Tongue (tissue), 3 donors: Measurements from ENCODE around the gene TXNDC17. TPM values are rescaled to one million over a fixed set of nuclear protein-coding genes. Genes with fewer than 3 reads are reported as not detected.
"Not testable (repeated sequence)": the region's sequence is repeated elsewhere in the genome, so short reads cannot be mapped to it uniquely, and the experiment has no call there.

ENCODE experiments used
- DNase-seq: peaks from one replicate; pipeline ENCODE4 v3.0.0-alpha.2; 2015
- small RNA-seq: library from RNA; depleted of rRNA; stranded (forward); fragments of <200 nt; gene quantifications from one replicate; pipeline ENCODE3, GENCODE V24; 2014; ENCODE audit warnings: low replicate concordance
- total RNA-seq: library from RNA; depleted of rRNA; stranded (reverse); fragments of >200 nt; gene quantifications from one replicate; pipeline ENCODE4 v1.2.3, GENCODE V29; 2014

The TXNDC17 gene
- total RNA-seq, 1 donor from 2014 or later = 36.6 TPM

- DNase-seq = no peak
These were observed 43.6 kb downstream of the TXNDC17 start for GRCh38 chr17:6684460-6684783.

DNA sequence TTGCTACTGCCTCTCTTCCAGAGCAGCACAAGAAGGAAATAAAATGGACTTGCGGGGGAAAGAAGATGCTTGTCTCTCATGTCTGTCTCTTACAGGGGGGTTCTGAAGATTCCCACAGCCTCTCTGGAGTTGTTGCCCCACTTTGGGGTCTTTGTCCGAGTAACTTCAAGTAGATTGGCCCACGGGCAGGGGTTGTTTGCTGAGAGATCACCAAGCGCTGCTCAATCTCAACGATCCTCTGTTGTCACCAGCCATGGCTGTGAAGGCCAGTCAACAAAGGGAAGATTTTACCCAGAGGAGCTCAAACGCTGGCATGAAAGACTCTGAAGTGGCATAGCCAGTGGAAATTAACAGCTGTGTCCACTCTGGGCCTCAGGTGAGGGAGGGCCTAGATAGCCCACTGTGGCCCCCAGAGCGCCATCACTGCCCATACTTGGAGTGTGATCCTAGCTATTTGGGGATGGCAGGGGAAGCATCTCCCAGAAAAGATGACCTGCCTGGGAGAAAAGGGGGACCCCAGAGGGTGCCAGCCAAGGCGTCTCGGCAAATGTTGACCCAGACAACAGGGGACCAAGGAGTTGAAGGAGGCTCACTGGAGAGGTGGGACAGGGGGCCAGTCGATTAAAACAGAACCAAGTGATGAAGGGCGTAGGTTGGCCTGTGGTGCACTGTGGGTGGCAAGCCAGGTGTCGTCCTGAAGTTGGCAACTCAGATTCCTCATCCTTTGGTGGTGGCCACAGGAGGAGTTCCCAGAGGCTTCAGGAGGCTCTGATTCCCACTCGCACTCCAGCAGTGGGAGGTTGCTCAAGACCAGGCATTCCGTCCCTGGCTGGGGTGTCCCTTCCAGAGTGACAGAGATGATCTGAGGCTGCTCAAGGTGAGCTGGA, 44.3 kb downstream of the TXNDC17 start:
- DNase-seq = no peak

DNA sequence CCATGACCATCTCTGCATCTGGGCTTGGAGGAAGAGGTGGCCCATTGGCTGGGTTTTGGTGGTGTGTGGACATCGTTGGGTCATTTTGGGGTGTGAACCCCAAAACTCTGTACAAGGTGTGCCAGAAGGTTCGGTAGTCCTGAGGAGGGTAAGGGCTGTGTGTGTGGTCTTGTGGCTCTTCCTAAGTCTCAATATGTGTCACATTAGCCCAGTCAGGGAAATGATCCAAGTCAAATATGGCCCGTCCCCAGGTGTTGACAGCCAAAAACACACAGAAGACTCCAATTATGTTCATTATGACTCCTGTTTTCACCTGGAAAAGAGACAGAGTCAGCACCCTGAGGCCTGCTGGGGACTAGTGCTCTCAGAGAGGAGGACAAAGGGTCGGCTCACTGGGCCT, 45.2 kb downstream of the TXNDC17 start:
- DNase-seq = no peak

GRCh38 chr17:6688944-6689343, 48.1 kb downstream of the TXNDC17 start:
- no peak for DNase-seq

DNA sequence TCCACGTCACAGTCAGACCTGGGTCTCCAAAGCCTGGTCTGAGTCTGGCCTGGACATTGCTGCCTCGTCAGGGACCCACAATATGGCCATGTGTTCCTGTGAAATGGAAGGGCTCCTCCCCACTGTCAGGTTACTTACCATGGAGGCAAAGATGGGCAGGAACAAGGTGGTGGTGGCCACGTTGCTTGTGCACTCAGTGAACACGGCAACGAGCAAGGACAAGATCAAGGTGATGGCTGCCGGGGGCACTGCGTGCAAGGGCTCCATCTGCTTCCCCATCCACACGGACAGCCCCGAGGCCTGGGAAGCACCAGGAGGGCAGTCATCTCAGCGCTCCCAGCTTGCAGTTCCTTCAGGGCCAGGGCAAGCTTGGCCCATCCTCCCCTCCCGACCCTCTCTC, 49.8 kb downstream of the TXNDC17 start:
- DNase-seq = no peak

- no peak for DNase-seq
These were observed 50.7 kb downstream of the TXNDC17 start for GRCh38 chr17:6691546-6691945.

- not testable (repeated sequence) for DNase-seq
These were observed 51.1 kb downstream of the TXNDC17 start for GRCh38 chr17:6691958-6692357.

Small RNA genes within 50 kb of the gene (small RNA-seq; reads per million reads assigned to genes)
- gene MIR4520-1 (not detected), gene RNA5SP435 (not detected)

Other genes starting within 250 kb of the TXNDC17 start
- 0.31 TPM for gene AIPL1, start 205.9 kb upstream of the TXNDC17 start, total RNA-seq
- gene PIMREG, start 196.6 kb upstream of the TXNDC17 start, total RNA-seq = 12.3 TPM
- gene PITPNM3, start 84.5 kb upstream of the TXNDC17 start, total RNA-seq = 7.2 TPM
- 16.8 TPM for gene KIAA0753, start 349 bp upstream of the TXNDC17 start, total RNA-seq
- 8.7 TPM for gene MED31, start 10.5 kb downstream of the TXNDC17 start, total RNA-seq
- gene C17orf100, start 10.7 kb downstream of the TXNDC17 start, total RNA-seq = 0.72 TPM
- not detected for gene SLC13A5, start 72.3 kb downstream of the TXNDC17 start, total RNA-seq
- 19.7 TPM for gene XAF1, start 115.0 kb downstream of the TXNDC17 start, total RNA-seq
- not detected for gene FBXO39, start 135.2 kb downstream of the TXNDC17 start, total RNA-seq
- gene TEKT1, start 190.7 kb downstream of the TXNDC17 start, total RNA-seq = not detected